HG03039 (cell line): Measurements from ENCODE around the gene TNIK.
"Not testable (repeated sequence)": the region's sequence is repeated elsewhere in the genome, so short reads cannot be mapped to it uniquely, and the experiment has no call there.

ENCODE experiments used
- ATAC-seq: cut with Tn5 transposase; IDR thresholded peaks from one replicate; pipeline ENCODE4 v1.9.1; 2021; ENCODE audit warnings: mild to moderate bottlenecking, moderate library complexity; ENCODE audit not compliant: unreplicated experiment

Gene TNIK

GRCh38 chr3:171389491-171389890 is 70.7 kb downstream of the TNIK start:
- no peak for ATAC-seq

DNA sequence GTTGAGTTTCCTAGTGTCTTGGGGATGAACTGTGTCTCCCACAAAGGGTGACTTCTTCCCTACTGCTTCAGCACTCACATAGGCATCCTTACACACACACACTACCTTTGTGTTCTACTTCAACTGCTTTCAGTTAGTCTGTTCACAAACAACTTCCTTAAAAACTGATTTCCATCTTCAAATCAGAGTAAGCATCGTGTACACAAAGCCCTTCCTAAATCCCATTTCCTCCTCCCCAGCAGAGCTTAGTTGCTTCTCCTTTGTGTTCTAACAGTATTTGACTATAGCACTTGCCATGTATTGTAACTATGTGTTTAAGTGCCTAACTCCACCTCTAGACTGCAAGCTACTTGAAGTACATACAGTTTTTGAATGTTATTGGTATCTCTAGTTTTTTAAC is 71.7 kb downstream of the TNIK start:
- no peak for ATAC-seq

DNA sequence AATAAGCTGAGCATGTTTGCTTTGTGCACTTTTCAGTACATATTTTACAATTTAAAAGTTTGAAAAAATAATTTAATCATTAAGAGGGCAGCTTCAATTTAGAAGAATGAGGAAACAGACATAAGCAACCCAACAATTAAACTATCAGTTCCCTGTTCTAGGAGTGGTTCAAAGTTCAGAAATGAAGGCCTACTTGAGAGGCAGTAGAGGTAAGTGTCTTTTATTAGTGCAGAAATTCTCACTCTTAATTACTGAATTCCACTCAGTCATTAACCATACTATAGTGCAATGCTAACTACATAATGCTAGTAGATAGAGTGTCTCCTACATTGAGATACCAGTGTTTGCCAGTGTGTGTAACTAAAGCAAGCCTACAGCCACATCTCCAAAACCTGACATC is 73.1 kb downstream of the TNIK start:
- ATAC-seq: no peak

GRCh38 chr3:171385086-171385485 is 75.1 kb downstream of the TNIK start:
- ATAC-seq: no peak

- ATAC-seq: no peak
Observed at GRCh38 chr3:171384101-171384891, 75.9 kb downstream of the TNIK start.

- no peak for ATAC-seq
Observed at GRCh38 chr3:171383206-171384018, 76.8 kb downstream of the TNIK start.

GRCh38 chr3:171382347-171382746 is 77.9 kb downstream of the TNIK start:
- not testable (repeated sequence) for ATAC-seq

GRCh38 chr3:171380711-171381425 is 79.3 kb downstream of the TNIK start:
- ATAC-seq: no peak

GRCh38 chr3:171379961-171380483 is 80.2 kb downstream of the TNIK start:
- ATAC-seq: no peak

DNA sequence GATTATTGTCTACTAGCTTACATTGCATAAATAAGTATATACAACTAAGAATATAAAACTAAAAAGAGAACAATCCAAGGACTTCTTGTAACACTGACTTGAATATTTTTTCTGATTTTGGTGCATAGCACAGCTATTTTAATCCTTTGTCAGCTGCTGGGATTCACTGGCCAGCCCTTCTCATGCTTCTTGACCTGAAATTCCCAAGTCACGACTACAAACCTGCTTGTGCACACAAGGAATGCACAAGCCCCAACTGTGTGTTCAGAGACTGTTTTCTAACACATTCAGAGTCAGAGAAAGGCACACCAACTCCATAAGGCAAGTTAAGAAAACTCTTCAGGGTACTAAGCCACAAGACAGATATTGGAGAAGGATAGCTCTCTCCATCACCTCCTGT is 80.9 kb downstream of the TNIK start:
- no peak for ATAC-seq

GRCh38 chr3:171378586-171378985 is 81.6 kb downstream of the TNIK start:
- ATAC-seq: no peak

DNA sequence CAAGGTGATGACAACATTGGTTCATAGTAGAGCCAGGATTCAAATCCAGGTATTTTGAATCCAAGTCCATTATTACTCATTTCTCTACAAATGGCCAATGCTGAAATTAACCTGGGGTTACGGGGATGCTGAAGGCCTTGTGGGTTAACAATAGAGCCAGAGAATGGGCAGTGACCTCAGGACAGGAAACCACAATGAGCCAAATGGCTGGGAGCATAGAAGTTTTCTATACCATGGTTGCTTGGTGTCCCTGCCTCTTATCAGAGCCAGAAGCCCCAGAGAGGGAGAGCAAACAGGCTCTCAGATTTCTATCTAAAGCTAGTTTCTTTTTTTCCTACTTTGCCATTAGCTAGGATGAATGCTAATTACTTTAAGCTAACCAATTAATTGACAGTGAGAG is 82.3 kb downstream of the TNIK start:
- no peak for ATAC-seq

DNA sequence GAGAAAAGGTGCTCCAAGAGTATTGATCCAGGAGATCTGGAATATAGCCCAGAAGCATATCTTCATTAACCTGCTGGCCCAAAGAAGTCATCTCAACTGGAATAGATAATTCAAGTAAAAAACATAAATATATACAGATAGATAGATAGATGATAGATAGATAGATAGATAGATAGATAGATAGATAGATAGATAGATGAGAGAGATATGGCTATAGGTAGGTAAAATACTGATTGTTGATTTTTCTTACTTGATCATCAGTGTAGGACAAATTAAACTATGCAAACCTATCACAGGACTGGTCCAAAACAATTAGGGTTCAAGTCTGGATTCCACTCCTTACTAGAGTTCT is 83.6 kb downstream of the TNIK start:
- no peak for ATAC-seq

- ATAC-seq: no peak
Observed at GRCh38 chr3:171375666-171376595, 84.3 kb downstream of the TNIK start.

- ATAC-seq: no peak
Observed at GRCh38 chr3:171374661-171375285, 85.4 kb downstream of the TNIK start.

DNA sequence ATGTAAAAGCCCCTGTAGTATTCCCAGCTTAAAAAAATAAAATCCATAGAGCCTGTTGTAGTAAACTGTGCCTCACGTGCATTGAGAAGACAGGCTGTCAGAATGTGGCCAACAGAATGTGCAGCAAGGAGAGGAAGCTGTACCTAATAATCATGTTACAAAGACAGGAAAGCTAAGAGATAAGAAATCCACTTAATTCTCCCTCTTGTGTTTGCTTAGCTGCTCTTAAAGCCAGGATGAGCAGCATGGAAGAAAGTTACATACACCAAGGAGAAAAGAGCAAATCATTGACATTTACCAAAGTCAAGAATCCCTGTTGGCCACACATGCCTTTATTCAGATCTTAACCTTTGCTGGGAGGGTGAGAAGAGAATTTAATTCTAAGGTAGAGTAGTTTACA is 85.9 kb downstream of the TNIK start:
- no peak for ATAC-seq

DNA sequence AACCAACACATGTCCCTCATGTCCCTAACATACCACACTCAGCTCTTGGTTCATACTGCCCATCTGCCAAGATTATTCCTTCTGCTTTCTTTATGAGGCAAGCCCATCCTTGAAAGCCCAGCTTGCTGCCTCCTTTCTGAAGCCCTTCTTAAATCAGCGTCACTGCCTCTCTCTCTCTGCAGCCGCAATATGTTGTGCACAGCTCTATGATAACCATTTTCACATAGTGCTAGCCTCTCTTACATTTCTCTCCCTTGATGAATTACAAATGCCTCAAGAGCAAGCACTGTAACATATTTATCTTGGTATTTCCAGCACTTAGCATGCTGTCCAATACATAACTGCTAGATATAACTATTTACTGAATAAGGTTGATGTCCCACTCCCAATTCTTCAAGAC is 86.5 kb downstream of the TNIK start:
- ATAC-seq: no peak

GRCh38 chr3:171372694-171373093 is 87.5 kb downstream of the TNIK start:
- no peak for ATAC-seq

DNA sequence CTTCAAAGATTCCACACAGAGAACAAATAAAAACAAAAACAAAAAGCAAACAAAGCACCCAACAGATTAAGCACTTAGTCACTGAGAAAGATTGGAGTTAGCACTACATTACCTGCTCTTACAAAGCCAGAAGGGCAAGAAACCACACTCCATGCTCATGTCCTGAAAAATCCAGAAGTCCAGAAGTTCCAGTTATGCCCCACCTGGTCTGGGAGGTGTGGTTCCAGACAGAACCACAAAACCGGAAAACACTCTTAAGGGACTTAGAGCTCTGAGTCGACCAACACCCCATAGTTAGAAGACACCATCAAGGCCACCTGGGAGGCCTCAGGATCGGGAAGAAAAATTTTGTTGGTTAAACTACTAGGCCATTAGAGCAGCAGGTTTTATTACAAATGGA is 88.9 kb downstream of the TNIK start:
- ATAC-seq: no peak

GRCh38 chr3:171369156-171369555 is 91.0 kb downstream of the TNIK start:
- ATAC-seq: no peak
